ENCODE measurements around the gene ABCD3.

The ABCD3 gene

DNA sequence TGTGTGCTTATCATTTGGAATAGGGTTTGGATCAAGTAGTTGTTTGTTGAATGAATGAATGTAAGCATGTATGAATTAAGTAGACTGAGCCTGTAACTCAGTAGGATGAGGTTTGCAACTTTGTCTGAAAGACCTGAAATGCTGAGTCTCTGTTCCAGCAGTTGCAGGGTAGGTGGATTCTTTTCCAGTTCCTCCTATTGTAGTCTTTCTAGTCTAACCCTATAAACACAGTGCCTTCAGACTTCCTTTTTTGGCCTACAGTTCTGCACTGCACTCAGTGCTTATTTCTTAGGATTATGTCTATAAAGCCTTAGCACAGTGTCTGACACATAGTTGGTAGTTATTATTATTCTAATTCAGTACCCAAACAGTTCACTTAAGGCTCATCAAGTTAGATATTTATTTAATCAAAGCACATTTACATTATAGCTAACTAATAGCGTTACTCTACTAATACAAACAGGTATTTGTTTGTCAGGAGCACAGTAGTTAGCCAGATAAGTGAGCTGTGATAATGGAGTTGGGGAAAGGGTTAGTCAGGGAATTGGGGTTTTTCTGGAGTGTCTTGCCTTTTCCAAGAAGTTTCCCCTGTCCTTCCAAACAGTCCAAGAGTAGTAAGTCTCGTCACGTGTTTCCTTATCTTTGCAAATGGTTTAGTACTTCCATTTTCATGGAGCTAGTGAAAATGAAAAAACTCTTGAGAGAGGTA is 45.0 kb downstream of the ABCD3 start:
- peak; percentile 10 for DNase-seq

DNA sequence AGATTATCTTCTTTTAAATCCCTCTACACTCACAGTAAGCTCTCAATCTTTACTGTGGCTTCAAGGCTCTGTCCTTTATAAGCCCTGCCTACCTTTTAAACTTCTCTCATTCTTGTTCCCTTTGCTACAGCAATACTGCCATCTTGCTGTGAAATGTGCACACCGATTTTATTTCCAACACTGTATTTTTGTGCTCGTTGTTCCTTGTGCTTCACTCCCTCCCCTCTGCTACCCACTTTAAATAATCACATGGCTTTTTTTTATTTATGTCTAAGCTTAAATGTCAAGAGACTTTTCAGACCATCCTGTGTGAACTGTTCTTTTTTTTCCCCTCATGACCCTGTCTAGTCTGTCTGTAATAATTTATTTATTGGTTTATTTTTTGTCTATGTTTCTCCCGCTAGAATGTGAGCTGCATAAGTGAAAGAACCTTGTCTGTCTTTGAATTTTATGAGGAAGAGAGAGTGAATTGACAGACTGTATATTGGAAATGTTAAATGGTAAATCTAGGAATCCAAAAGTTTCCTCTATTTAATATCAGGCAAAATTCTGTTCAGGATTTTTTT is 45.7 kb downstream of the ABCD3 start:
- DNase-seq = peak; percentile 78

DNA sequence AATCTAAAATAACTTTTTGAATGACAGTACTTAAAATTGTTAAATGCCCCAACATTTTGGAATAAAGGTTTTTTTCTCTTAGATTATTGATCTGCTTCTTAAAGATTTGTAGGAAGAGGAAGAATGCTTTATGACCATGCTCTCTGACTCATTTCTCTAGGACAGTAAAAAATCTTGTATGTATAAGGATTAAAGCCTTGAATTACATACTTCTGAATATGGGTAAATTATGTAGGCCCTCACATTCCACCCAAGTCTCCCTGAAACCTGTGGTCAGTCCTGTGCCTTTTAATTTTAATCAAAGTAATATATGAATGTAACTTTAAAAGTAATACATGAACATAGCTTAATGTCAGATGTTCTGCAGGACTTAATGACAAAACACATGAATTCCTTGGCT is 50.5 kb downstream of the ABCD3 start:
- no peak for DNase-seq

DNA sequence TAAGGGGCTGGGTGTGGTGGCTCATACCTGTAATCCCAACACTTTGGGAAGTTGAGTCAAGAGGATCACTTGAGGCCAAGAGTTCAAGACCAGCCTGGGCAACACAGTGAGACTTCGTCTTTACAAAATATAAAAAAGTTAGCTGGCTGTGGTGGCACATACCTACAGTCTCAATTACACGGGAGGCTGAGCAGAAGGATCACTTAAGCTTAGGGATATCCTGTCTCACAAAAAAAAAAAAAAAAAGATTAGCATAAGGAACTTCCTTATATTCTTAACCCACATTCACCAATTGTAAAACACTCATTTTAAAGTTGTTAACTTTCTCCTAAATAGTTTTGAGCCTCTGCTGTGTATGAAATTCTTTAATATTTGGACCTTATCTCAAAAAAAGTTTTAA is 53.1 kb downstream of the ABCD3 start:
- DNase-seq = no peak

DNA sequence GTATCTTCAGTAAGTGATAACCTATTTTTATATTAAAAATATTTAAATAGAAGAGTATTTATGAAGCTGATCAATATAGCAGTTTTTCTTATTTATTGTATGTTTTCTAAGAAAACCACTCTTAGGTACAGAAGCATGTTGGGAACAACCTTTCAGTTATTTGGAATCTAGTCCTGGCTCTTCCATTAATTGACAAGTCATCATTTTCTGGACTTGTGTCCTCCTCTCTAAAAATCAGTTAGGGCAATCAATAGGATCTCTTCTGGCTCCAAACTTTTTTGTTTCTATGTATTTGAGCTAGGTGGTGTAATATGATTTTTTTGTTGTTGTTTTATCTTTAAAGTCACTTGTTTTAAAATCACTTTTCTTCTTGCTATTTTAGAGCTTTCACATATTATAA is 57.0 kb downstream of the ABCD3 start:
- DNase-seq = no peak

DNA sequence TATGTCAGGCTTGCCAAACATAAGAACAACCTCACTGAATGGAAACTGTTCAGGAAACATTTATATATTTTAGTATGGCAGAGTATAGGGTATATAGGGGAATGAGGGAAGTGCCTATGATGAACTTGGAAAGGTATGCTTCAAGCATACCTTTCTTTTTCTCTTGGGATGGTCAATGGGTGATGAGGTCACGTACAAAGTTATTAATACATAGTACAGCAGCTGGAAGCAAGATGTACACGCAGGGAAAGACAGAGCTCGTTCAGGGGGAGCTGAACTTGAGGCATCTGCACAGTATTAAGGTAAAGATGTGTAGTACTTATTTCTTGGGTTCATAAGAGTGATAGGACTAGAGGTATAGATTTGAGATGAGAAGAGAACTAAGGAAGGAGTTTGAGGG is 61.5 kb downstream of the ABCD3 start:
- no peak for DNase-seq

DNA sequence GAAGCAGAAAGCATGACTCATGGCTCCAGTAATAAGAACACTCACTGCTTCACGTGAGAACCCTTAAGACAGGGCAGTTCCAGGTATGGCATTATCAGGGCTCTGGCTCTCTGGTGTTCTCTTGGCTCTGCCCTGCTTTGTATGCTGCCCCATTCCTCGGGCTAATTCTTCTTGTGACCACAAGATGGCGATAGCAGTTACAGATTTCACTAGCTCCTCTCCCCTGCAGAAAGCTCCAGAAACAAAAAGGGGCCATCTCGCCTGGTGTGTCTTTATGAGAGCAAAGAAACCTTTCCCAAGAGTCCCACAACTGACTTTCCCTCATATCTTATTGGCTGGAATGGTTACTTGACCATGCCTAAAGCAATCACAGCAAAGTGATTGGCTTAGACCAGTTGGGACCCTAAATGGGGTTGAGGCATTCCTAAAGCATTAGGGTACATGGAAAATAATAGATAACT is 63.3 kb downstream of the ABCD3 start:
- DNase-seq = peak; percentile 83

DNA sequence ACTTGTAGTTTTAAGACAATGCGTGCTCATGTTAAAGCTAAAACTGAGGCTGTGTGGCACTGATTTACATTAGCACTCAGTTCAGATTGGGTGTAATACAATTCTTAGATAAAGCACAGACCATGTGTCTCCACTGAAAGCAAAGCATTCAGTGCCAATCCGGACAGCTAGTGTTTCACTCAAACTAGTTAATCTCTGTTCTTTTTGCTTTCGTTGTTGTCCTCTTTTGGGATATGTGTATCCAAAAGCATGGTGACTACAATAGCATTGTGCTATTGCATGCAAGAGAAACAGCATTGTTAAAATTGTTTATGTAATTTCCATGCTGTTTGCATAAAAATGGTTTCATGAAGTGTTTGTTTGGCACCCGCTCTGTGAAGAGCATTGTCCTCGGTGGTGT is 68.8 kb downstream of the ABCD3 start:
- no peak for DNase-seq

DNA sequence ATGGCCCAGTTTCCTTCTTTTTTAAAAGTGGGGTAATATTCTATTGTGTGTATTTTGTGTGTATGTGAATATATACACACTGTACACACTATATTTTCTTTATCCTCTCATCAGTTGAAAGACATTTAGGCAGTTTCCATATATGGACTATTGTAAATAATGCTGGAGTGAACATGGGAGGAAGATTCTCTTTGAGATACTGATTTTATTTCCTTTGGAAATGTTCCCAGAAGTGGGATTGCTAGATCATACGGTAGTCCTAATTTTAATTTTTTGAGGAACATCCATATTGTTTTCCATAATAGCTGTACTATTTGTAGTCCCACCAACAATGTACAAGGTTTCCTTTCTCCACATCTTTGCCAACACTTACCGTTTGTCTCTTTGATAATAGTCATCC is 72.4 kb downstream of the ABCD3 start:
- no peak for DNase-seq

DNA sequence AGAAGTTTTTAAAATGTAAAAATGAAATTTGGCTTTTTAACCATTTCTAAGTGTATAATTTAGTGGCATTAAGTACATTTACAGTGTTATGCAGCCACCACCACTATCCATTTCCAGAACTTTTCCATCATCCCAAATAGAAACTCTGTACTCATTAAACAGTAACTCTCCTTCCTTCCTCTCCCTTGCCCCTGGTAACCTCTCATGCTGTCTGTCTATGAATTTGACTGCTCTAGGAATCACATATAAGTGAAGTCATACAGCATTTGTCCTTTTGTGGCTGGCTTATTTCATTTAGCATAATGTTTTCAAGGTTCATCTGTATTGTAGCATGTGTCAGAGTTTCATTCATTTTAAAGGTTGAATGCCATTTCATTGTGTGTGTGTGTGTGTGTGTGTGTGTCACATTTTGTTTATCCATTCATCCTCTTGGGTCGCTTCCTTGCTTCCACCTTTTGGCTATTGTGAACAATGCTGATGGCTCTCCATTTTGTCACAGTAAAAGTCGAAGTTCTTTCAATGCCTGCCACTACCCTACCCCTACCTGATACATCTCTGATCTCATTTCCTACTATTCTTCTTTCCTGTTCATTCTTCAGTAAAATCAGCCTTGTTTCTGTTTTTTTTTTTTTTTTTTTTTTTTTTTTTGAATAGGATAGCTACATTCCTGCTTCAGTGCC is 78.0 kb downstream of the ABCD3 start:
- DNase-seq = no peak

DNA sequence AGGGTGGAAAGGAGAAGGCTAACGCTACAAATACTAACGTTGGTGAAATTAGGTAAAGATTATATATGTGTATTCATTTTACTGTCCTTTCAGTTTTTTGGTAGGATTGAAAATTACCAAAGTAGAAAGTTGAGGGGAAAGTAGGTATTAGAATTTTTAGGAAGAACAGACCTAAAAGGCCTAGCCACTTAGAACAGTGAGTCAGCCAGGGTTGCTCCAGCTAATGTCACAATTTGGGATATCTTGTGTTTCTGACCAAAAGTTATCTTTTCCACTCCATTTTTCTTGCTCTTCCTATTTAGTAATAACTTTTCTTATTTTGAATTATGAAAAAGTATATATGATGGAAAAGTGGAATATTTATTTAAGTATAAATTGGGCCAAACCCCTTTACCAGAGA is 83.2 kb downstream of the ABCD3 start:
- DNase-seq = no peak

DNA sequence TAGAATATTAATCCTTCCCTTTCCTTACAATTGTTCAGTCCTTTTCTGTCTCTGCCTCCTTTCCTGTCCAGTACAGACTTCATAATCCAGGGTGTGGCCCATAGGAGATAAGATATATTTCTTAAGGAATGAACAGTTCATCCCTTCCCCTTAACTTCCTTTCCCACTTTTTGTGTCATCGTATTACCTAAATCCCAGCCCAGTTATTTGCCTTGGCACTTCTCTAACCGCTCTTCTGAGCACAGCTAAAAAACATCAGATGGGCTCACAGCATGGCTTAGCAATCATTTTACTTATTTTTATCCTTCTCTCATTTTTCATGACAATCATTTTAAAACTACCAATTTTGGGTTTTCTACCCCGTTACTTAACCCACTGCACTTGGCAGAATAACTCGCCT is 83.7 kb downstream of the ABCD3 start:
- no peak for DNase-seq

DNA sequence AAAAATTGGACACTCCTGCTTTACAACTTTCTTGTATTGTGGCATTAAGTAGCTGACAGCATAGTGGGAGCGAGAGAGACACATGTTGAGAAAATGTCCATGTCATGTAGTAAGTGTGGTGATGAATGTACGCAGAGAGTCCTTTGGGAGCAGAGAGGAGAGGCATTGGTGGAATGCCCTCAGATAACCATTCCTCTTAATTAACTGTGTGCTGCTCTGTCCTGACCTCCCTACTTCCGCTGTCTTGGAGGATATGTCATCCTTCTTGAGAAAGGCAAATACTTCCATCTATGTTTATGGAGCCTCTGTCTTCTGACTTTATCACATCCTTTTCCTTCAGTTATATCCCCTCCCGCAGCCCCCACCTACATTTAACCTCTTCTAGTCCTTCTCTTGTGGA is 85.0 kb downstream of the ABCD3 start:
- DNase-seq = no peak

DNA sequence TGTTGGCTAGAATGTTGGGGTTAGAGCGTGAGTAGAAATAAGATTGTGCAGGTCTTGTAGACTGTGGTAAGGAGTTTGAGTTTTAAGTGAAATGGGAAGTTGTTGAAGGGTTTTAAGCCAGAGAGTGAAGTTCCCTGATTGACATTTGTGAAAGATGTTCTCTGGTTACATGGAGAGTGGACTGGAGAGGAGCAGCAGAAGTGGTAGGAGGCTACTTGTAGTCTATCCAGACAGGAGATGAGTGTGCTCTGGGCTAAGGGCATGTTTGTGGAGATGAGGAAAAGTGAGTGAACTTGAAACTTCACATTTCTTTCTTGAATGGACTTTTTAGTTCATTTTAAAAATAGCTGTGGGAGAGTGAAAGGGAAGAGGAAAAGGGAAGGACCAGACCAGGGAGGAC is 86.4 kb downstream of the ABCD3 start:
- no peak for DNase-seq

DNA sequence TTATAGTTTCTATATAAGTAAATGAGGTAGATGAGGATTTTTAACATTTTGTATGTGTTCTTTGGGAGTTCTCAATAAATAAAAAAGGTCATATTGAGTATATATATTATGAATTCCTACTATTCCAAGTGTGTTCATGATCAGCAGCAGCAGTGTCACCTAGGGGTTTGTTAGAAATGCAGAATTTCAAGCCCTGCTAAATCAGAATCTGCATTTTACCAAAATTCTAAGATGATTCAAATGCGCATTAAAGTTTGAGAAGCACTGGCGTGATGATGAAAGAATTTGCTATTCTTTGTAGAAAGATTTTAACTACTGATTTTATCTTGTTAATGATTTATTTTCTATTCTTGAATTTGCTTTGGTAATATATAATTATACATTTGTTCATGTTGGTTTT is 94.6 kb downstream of the ABCD3 start:
- no peak for DNase-seq

DNA sequence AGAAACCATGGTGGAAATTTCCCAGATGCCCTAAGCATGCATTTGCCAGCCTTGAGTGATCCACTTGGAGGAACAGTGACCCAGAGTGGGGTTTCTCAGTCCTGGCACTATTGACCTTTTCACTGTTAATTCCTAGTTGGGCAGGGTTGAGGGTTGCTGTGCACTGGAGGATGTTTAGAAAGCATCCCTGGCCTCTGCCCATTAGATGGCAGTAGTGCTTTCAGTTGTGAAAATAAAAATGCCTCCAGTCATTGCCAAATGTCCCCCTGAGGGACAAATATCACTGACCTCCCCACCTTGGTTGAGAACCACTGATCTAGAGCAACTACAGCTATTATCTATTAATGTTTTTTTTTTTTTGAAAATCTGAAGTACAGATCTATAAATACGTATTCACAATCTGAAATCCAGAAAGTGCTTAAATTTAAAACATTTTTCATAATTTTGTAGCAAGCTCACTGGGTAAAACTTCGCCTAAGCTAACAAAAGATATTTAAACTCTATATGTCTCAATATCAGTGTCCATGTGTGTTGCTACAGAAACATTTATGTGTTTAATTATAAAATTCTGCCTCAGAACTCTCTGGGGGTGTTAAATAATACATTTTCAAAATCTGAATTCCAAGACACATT is 96.0 kb downstream of the ABCD3 start:
- DNase-seq = peak; percentile 85

DNA sequence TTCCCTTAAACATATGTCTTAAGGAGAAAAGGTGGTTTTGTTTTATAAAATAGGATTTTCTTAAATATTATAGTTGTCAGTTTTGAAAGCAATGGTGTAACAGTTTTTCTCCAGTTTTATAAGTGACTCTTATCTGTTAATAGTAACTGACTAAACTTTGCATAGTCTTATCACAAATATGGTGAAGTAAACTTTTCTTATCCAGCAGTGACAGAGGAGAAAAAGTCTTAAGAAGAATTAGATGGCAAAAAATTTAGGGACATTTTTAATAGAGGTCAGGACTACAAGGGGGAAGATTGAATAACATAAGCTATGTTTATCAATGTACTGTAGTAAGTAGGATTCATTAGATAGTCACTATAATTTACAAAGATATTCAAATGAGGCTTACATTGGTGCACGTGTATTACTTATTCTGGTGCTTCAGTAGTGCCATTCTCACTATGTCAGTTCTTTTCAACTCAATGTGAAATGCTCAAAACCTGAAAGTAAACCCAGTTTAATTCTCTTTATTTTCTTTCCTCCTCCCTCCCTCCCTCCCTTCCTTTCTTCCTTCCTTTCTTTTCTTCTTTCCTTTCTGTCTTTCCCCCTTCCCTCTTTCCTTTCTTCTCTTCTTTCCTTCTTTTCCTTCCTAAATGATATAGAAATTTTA is 97.2 kb downstream of the ABCD3 start:
- DNase-seq = peak; percentile 80

DNA sequence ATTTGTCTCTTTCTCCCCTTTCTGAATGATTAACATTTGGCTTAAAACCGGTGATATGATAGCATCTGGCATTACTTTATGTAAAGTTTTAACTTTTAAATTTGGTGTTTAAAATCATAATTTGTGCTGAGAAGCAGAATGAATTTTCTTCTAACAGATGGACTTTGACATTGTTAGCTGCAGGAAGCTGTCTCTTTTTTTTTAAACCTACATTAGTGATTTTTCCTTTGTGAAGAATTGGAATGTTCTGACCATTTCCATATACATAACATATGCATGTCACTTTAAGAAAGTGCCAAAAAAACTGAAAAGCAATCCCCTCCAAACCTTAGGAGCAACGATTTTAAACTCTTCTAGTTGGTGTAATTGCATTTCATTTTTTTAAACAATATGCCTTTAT is 101.2 kb downstream of the ABCD3 start:
- DNase-seq = no peak

DNA sequence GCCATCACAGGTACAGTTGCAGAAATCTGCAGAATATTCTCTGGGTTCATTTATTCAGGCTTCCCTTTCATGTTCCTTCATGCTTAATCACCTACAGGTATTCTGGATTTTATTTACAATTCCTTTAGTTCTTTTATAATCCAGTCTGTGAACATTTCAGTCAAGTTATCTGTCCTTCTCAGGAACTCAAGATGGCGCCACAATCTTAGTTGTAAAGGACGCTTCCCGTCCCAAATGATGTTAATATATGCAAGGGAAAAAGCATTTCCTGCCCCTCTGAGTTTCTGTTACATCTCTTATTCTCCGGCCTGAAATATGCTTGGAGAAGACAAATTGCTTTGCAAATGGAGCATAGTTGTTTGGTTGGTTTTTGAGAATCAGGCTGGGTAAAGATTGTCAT is 104.1 kb downstream of the ABCD3 start:
- peak; percentile 74 for DNase-seq

DNA sequence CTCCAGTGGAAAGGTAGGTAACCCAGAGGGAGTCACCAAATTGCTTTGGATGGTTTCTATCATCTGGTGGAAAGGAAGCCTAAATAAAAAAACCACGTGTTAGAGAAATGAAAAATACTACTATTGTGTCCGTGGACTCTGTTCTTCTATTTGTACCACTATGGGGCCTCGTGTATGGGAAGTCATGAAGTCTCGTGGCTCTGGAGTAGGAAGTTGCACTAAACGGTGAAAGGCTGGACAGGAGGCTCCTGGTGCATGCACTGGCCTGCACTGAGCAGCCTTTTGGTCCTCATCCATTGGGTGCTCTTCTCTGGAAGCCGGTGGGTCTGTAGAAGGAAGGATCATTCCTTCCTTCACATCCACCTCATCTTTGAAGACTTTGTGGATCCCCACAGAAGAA is 106.3 kb downstream of the ABCD3 start:
- DNase-seq = no peak

DNA sequence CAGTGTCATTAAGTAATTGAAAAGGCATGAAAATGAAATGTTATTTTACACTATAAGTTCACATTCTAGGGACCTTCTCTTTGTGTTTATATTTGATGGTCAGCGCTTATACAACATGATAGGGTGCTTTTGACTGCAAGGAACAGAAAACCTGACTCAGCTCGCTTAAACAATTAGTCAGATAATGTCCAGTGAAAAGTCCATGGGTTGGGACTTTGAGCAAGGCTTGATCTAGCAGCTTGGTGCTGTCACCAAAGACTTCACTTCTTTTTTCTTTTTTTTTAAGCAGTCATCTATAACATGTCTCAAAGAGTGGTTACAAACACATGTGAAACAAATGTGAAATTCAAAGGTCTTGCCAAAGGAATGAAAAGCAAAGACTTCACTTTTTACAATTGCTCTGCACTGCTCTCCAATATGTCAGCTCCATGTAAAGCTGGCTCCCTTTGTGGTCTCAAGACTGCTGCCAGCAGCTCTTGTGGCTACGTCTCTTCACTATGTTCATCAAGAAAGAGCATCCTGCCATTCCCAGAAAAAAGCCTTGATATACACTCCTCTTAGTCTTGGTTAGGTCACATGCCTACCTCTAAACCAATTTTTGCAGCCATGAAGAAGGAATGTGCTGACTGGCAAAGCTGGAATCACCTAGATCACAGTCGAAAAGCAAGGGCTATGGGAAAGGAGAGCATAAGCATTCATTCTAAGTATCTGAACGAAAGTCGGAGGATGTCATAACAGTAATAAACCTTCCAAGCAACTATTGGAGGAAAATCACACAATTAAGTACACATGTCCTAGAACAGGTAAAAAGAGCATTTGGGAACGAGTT is 108.2 kb downstream of the ABCD3 start:
- no peak for DNase-seq

DNA sequence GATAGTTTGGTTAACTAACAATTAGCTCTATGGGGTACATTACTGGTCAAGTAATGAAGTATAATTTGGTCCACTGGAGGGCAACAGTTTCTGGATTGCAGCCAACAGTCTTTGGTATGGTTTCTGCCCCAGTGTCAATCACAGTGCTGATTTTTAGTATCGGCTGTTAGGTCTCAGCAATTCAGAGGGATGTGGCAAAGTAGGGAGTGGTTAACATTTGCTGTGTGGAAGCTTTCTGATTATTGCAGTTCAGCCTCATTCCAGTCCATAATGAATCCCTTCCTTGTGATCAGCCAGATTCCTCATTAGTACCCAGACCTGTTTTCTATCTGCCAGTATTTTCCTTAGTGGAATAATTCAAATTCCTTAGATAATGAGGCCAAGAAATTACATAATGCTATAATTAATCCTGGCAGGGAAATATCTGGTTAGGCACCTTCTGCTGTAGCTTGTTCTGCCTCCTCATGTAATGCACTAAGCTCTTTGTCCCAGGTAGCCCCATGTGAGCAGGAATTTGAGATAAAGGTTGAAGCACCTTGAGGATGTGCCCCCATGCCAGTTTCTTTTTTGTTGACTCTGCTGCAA is 109.3 kb downstream of the ABCD3 start:
- DNase-seq = peak; percentile 82
